Rectal smooth muscle tissue (tissue), 1 donor: ENCODE measurements around the gene CAMTA2.

Experiments
- H3K27ac ChIP-seq: one replicate; pipeline ENCODE4 v1.7.0; 2013; ENCODE audit warnings: low read depth, low read length, inconsistent platforms
- H3K27me3 ChIP-seq: one replicate; pipeline ENCODE4 v1.7.0; 2013; ENCODE audit warnings: low read length; ENCODE audit not compliant: control insufficient read depth, insufficient read depth
- H3K36me3 ChIP-seq: one replicate; pipeline ENCODE4 v1.7.0; 2013; ENCODE audit warnings: low read length; ENCODE audit not compliant: control insufficient read depth, insufficient read depth
- H3K4me1 ChIP-seq: one replicate; pipeline ENCODE4 v1.7.0; 2013; ENCODE audit warnings: low read length; ENCODE audit not compliant: control insufficient read depth, insufficient read depth
- H3K4me3 ChIP-seq: one replicate; pipeline ENCODE4 v1.7.0; 2013; ENCODE audit warnings: low read length
- H3K9ac ChIP-seq: one replicate; pipeline ENCODE4 v1.7.0; 2013; ENCODE audit warnings: low read length

The CAMTA2 gene

GRCh38 chr17:4997302-4998026 is 10.0 kb upstream of the CAMTA2 start, which contains the start of the genes INCA1 and KIF1C:
INCA1 (minus strand) TSS chr17:4997522; CDS start chr17:4994437, 3,085 bp downstream.
KIF1C (plus strand) TSS chr17:4997950; CDS start chr17:5000247, 2,297 bp downstream.
- Histone ChIP-seq H3K9ac (peak within 1 kb of the TSS; percentile 76), H3K36me3 (peaks cover 14% of the 10 kb centered on the region), H3K4me3 (peak within 1 kb of the TSS; percentile 92), H3K4me1 (peaks cover 12% of the 10 kb centered on the region), H3K27ac (peak within 1 kb of the TSS; percentile 95), H3K27me3 (no peaks in the 10 kb centered on the region)

GRCh38 chr17:4994081-4994595 is 6.7 kb upstream of the CAMTA2 start:
- Histone ChIP-seq H3K4me1 (peaks cover 3% of the 10 kb centered on the region), H3K36me3 (no peaks in the 10 kb centered on the region)

GRCh38 chr17:4987767-4988567 is 492 bp upstream of the CAMTA2 start:
- H3K36me3 ChIP-seq = no peaks in the 10 kb centered on the region
- peak overlapping the region; percentile 94 for H3K4me3 ChIP-seq
- peak overlapping the region; percentile 93 for H3K9ac ChIP-seq
- H3K27me3 ChIP-seq = no peaks in the 10 kb centered on the region
- peak overlapping the region; percentile 89 for H3K27ac ChIP-seq
- peaks cover 7% of the 10 kb centered on the region for H3K4me1 ChIP-seq

More at GRCh38 chr17:4994081-4994595, 6.7 kb upstream of the CAMTA2 start:
- H3K4me3 ChIP-seq = no peak overlapping the region
- H3K27ac ChIP-seq = no peak overlapping the region
- H3K27me3 ChIP-seq = no peaks in the 10 kb centered on the region
- no peak overlapping the region for H3K9ac ChIP-seq

GRCh38 chr17:4986403-4986802 is 1.1 kb downstream of the CAMTA2 start:
- no peaks in the 10 kb centered on the region for H3K27me3 ChIP-seq
- peak overlapping the region; percentile 89 for H3K27ac ChIP-seq
- peaks cover 5% of the 10 kb centered on the region for H3K36me3 ChIP-seq
- H3K9ac ChIP-seq = peak overlapping the region; percentile 97
- peaks cover 7% of the 10 kb centered on the region for H3K4me1 ChIP-seq
- H3K4me3 ChIP-seq = peak overlapping the region; percentile 94

GRCh38 chr17:4982305-4982704 is 5.2 kb downstream of the CAMTA2 start:
- Histone ChIP-seq H3K4me3 (no peak overlapping the region), H3K27ac (no peak overlapping the region), H3K4me1 (no peaks in the 10 kb centered on the region), H3K36me3 (peaks cover 18% of the 10 kb centered on the region), H3K27me3 (no peaks in the 10 kb centered on the region), H3K9ac (no peak overlapping the region)

- Histone ChIP-seq H3K4me3 (no peak overlapping the region), H3K27me3 (no peaks in the 10 kb centered on the region), H3K4me1 (no peaks in the 10 kb centered on the region), H3K9ac (no peak overlapping the region), H3K27ac (no peak overlapping the region), H3K36me3 (peaks cover 24% of the 10 kb centered on the region)
These were observed 6.7 kb downstream of the CAMTA2 start for GRCh38 chr17:4980644-4981216.

GRCh38 chr17:4978726-4979125 is 8.7 kb downstream of the CAMTA2 start:
- Histone ChIP-seq H3K27me3 (no peaks in the 10 kb centered on the region), H3K4me3 (no peak overlapping the region), H3K9ac (no peak overlapping the region), H3K27ac (no peak overlapping the region), H3K4me1 (no peaks in the 10 kb centered on the region), H3K36me3 (peaks cover 29% of the 10 kb centered on the region)

- Histone ChIP-seq H3K27ac (no peak overlapping the region), H3K4me3 (no peak overlapping the region), H3K36me3 (peaks cover 36% of the 10 kb centered on the region), H3K27me3 (no peaks in the 10 kb centered on the region), H3K4me1 (peaks cover 8% of the 10 kb centered on the region), H3K9ac (no peak overlapping the region)
These were observed 13.3 kb downstream of the CAMTA2 start for GRCh38 chr17:4974115-4974670.

- no peak overlapping the region for H3K4me3 ChIP-seq
- H3K36me3 ChIP-seq = peaks cover 35% of the 10 kb centered on the region
- no peak overlapping the region for H3K9ac ChIP-seq
- H3K27me3 ChIP-seq = no peaks in the 10 kb centered on the region
- peaks cover 14% of the 10 kb centered on the region for H3K4me1 ChIP-seq
- no peak overlapping the region for H3K27ac ChIP-seq
These were observed 14.0 kb downstream of the CAMTA2 start for GRCh38 chr17:4973256-4974114.

- Histone ChIP-seq H3K9ac (no peak overlapping the region), H3K27me3 (no peaks in the 10 kb centered on the region), H3K4me1 (peaks cover 15% of the 10 kb centered on the region), H3K36me3 (peaks cover 30% of the 10 kb centered on the region), H3K4me3 (no peak overlapping the region), H3K27ac (no peak overlapping the region)
These were observed 14.7 kb downstream of the CAMTA2 start for GRCh38 chr17:4972752-4973151.

- no peaks in the 10 kb centered on the region for H3K27me3 ChIP-seq
- peaks cover 25% of the 10 kb centered on the region for H3K36me3 ChIP-seq
- H3K4me1 ChIP-seq = peaks cover 15% of the 10 kb centered on the region
- no peak overlapping the region for H3K4me3 ChIP-seq
- no peak overlapping the region for H3K9ac ChIP-seq
- H3K27ac ChIP-seq = peak overlapping the region; percentile 38
These were observed 15.2 kb downstream of the CAMTA2 start for GRCh38 chr17:4972322-4972721.
